ENCODE data around the gene IL5RA. TPM values are rescaled to one million over a fixed set of nuclear protein-coding genes. Genes with fewer than 3 reads are reported as not detected.

The IL5RA gene
- total and polyA plus RNA-seq, 2 donors, result 0.41 to 0.85 TPM

- no peaks in the 10 kb centered on the region for H3K4me1 ChIP-seq (ENCODE audit: control insufficient read depth in 2 of 2, insufficient read depth in 2 of 2, low read length in 2 of 2)
- H3K27ac ChIP-seq (ENCODE audit: low read depth in 1 of 2, low read length in 1 of 2), result no peak overlapping the region
- H3K36me3 ChIP-seq (ENCODE audit: control insufficient read depth in 2 of 2, insufficient read depth in 2 of 2, low read length in 1 of 2), result no peaks in the 10 kb centered on the region
- WGBS, result 95% methylated on average over 4 of the region's 4 CpGs
- DNase-seq (ENCODE audit: low read depth in 6 of 9, low spot score in 9 of 9), result no peak
- H3K4me3 ChIP-seq (ENCODE audit: low read length in 2 of 2), result no peak overlapping the region
- no peaks in the 10 kb centered on the region for H3K9me3 ChIP-seq (ENCODE audit: control insufficient read depth in 2 of 2, insufficient read depth in 1 of 2, low read length in 1 of 2)
- H3K27me3 ChIP-seq (ENCODE audit: control insufficient read depth in 2 of 2, insufficient read depth in 1 of 2, low read length in 1 of 2), result no peaks in the 10 kb centered on the region
Observed at GRCh38 chr3:3053974-3054373, 56.2 kb downstream of the IL5RA start.

- no peaks in the 10 kb centered on the region for H3K4me1 ChIP-seq (ENCODE audit: control insufficient read depth in 2 of 2, insufficient read depth in 2 of 2, low read length in 2 of 2)
- no peak overlapping the region for H3K4me3 ChIP-seq (ENCODE audit: low read length in 2 of 2)
- WGBS, result 89% methylated on average over 25 of the region's 25 CpGs
- no peaks in the 10 kb centered on the region for H3K36me3 ChIP-seq (ENCODE audit: control insufficient read depth in 2 of 2, insufficient read depth in 2 of 2, low read length in 1 of 2)
- no peaks in the 10 kb centered on the region for H3K9me3 ChIP-seq (ENCODE audit: control insufficient read depth in 2 of 2, insufficient read depth in 1 of 2, low read length in 1 of 2)
- no peak overlapping the region for H3K27ac ChIP-seq (ENCODE audit: low read depth in 1 of 2, low read length in 1 of 2)
- no peaks in the 10 kb centered on the region for H3K27me3 ChIP-seq (ENCODE audit: control insufficient read depth in 2 of 2, insufficient read depth in 1 of 2, low read length in 1 of 2)
- no peak for DNase-seq (ENCODE audit: low read depth in 6 of 9, low spot score in 9 of 9)
Observed at GRCh38 chr3:3038201-3038991, 71.8 kb downstream of the IL5RA start.

GRCh38 chr3:3037156-3037555, 73.0 kb downstream of the IL5RA start:
- no peak overlapping the region for H3K4me3 ChIP-seq (ENCODE audit: low read length in 2 of 2)
- DNase-seq (ENCODE audit: low read depth in 6 of 9, low spot score in 9 of 9), result no peak
- no peaks in the 10 kb centered on the region for H3K36me3 ChIP-seq (ENCODE audit: control insufficient read depth in 2 of 2, insufficient read depth in 2 of 2, low read length in 1 of 2)
- 97% methylated on average over 13 of the region's 13 CpGs for WGBS
- no peaks in the 10 kb centered on the region for H3K4me1 ChIP-seq (ENCODE audit: control insufficient read depth in 2 of 2, insufficient read depth in 2 of 2, low read length in 2 of 2)
- no peaks in the 10 kb centered on the region for H3K27me3 ChIP-seq (ENCODE audit: control insufficient read depth in 2 of 2, insufficient read depth in 1 of 2, low read length in 1 of 2)
- no peaks in the 10 kb centered on the region for H3K9me3 ChIP-seq (ENCODE audit: control insufficient read depth in 2 of 2, insufficient read depth in 1 of 2, low read length in 1 of 2)
- no peak overlapping the region for H3K27ac ChIP-seq (ENCODE audit: low read depth in 1 of 2, low read length in 1 of 2)

- Histone ChIP-seq H3K36me3 (ENCODE audit: control insufficient read depth in 2 of 2, insufficient read depth in 2 of 2, low read length in 1 of 2) (no peaks in the 10 kb centered on the region), H3K27me3 (ENCODE audit: control insufficient read depth in 2 of 2, insufficient read depth in 1 of 2, low read length in 1 of 2) (no peaks in the 10 kb centered on the region), H3K27ac (ENCODE audit: low read depth in 1 of 2, low read length in 1 of 2) (no peak overlapping the region), H3K9me3 (ENCODE audit: control insufficient read depth in 2 of 2, insufficient read depth in 1 of 2, low read length in 1 of 2) (no peaks in the 10 kb centered on the region), H3K4me1 (ENCODE audit: control insufficient read depth in 2 of 2, insufficient read depth in 2 of 2, low read length in 2 of 2) (no peaks in the 10 kb centered on the region), H3K4me3 (ENCODE audit: low read length in 2 of 2) (no peak overlapping the region)
- 92% methylated on average over 4 of the region's 4 CpGs for WGBS
- DNase-seq (ENCODE audit: low read depth in 6 of 9, low spot score in 9 of 9), result no peak
Observed at GRCh38 chr3:3031326-3031725, 78.8 kb downstream of the IL5RA start.

GRCh38 chr3:3027976-3028567, 82.1 kb downstream of the IL5RA start:
- Histone ChIP-seq H3K27me3 (ENCODE audit: control insufficient read depth in 2 of 2, insufficient read depth in 1 of 2, low read length in 1 of 2) (no peaks in the 10 kb centered on the region), H3K4me1 (ENCODE audit: control insufficient read depth in 2 of 2, insufficient read depth in 2 of 2, low read length in 2 of 2) (no peaks in the 10 kb centered on the region), H3K4me3 (ENCODE audit: low read length in 2 of 2) (no peak overlapping the region), H3K9me3 (ENCODE audit: control insufficient read depth in 2 of 2, insufficient read depth in 1 of 2, low read length in 1 of 2) (no peaks in the 10 kb centered on the region), H3K27ac (ENCODE audit: low read depth in 1 of 2, low read length in 1 of 2) (no peak overlapping the region), H3K36me3 (ENCODE audit: control insufficient read depth in 2 of 2, insufficient read depth in 2 of 2, low read length in 1 of 2) (no peaks in the 10 kb centered on the region)
- WGBS, result 63% methylated on average over 5 of the region's 5 CpGs
- DNase-seq (ENCODE audit: low read depth in 6 of 9, low spot score in 9 of 9), result peak in 1 of 9 donors; percentile 13

GRCh38 chr3:3023111-3023745, 86.9 kb downstream of the IL5RA start:
- no peaks in the 10 kb centered on the region for H3K36me3 ChIP-seq (ENCODE audit: control insufficient read depth in 2 of 2, insufficient read depth in 2 of 2, low read length in 1 of 2)
- no peaks in the 10 kb centered on the region for H3K27me3 ChIP-seq (ENCODE audit: control insufficient read depth in 2 of 2, insufficient read depth in 1 of 2, low read length in 1 of 2)
- DNase-seq (ENCODE audit: low read depth in 6 of 9, low spot score in 9 of 9), result no peak
- no peaks in the 10 kb centered on the region for H3K9me3 ChIP-seq (ENCODE audit: control insufficient read depth in 2 of 2, insufficient read depth in 1 of 2, low read length in 1 of 2)
- H3K27ac ChIP-seq (ENCODE audit: low read depth in 1 of 2, low read length in 1 of 2), result no peak overlapping the region
- H3K4me1 ChIP-seq (ENCODE audit: control insufficient read depth in 2 of 2, insufficient read depth in 2 of 2, low read length in 2 of 2), result no peaks in the 10 kb centered on the region
- 84% methylated on average over 7 of the region's 7 CpGs for WGBS
- H3K4me3 ChIP-seq (ENCODE audit: low read length in 2 of 2), result no peak overlapping the region

GRCh38 chr3:3020209-3020608, 90.0 kb downstream of the IL5RA start:
- Histone ChIP-seq H3K4me3 (ENCODE audit: low read length in 2 of 2) (no peak overlapping the region), H3K4me1 (ENCODE audit: control insufficient read depth in 2 of 2, insufficient read depth in 2 of 2, low read length in 2 of 2) (no peaks in the 10 kb centered on the region), H3K27ac (ENCODE audit: low read depth in 1 of 2, low read length in 1 of 2) (no peak overlapping the region), H3K9me3 (ENCODE audit: control insufficient read depth in 2 of 2, insufficient read depth in 1 of 2, low read length in 1 of 2) (no peaks in the 10 kb centered on the region), H3K27me3 (ENCODE audit: control insufficient read depth in 2 of 2, insufficient read depth in 1 of 2, low read length in 1 of 2) (no peaks in the 10 kb centered on the region), H3K36me3 (ENCODE audit: control insufficient read depth in 2 of 2, insufficient read depth in 2 of 2, low read length in 1 of 2) (no peaks in the 10 kb centered on the region)
- DNase-seq (ENCODE audit: low read depth in 6 of 9, low spot score in 9 of 9), result no peak
- WGBS, result 95% methylated on average over 7 of the region's 7 CpGs

Other genes starting within 250 kb of the IL5RA start
- 34.8 TPM for gene TRNT1, start 16.6 kb upstream of the IL5RA start, total RNA-seq
- gene TRNT1, start 16.6 kb upstream of the IL5RA start, polyA plus RNA-seq, result 21.1 TPM
- gene CRBN, start 69.3 kb upstream of the IL5RA start, total RNA-seq, result 67.7 TPM
- gene CRBN, start 69.3 kb upstream of the IL5RA start, polyA plus RNA-seq, result 54.4 TPM

Data from thymus (tissue), 11 donors.